Measurements from ENCODE around the gene PDIA3.
"Not testable (repeated sequence)": the region's sequence is repeated elsewhere in the genome, so short reads cannot be mapped to it uniquely, and the experiment has no call there.

PDIA3 gene

DNA sequence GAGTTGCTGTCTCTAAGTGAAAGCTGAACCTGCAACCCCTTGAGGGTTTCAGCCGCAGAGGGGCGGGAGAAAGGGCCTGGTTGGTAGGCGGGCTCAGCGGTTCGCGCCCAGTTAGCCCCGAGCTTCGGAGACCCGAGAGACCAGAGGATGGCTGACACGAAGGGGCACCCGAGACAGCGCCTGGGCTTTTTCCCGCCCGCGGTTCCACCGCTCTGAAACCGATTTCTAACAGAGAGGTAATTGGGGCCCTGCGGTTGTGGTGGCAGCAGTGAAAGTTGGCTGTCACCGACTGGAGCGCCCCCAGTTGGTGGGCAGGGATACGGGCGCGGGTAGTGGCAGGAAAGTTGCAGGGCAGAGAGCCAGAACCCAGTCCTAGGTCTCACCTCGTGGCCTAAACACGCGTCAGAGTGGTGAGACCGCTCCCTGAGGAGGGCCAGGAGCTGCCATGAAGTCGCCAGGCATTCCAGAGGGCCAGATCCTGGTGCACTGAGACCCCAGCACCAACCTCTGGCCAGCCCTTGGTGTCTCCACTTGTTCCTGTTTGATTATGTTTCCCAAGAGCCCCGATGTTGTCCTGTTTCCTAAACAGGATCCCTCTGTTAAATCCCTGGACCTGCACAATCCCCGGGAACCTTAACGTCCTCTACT lies 31.2 kb downstream of the PDIA3 start:
- peak; percentile 85 to 88 for DNase-seq

DNA sequence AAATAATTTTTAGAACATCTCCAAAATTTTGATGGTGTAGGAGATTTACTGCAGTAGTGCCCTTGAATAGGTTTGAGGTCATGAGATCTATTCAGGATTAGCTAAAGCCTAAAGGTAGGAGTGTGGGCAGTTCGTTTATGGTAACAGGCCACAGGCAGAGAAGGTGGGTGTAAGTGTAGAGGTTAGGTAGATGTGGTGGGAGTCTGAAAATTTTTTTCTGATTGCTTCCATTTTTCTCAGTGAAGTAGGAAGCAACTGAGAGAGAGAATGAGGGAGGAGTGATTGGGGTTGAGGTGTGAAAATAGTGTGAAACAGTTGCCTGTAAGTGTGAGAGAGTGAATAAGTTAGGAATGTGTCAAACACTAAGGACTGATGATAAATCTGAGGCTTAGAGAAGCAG lies 32.8 kb downstream of the PDIA3 start:
- no peak for DNase-seq

DNA sequence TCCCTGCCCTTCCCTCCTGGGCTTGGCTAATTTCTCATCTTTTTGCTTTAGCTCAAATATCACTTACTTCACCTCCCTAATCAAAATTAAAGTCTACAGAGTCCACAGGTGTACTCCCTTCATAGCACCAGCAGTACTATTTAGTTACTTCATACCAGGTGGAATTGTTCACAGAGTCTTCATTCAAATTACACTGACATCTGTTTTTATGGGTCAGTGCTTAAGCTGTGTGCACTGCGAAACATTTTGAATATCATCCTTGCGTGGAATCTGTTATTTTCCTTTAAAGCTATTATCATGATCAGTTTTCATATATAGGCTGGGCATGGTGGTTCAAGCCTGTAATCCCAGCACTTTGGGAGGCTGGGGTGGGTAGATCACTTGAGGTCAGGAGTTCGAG lies 43.2 kb downstream of the PDIA3 start:
- DNase-seq: no peak

DNA sequence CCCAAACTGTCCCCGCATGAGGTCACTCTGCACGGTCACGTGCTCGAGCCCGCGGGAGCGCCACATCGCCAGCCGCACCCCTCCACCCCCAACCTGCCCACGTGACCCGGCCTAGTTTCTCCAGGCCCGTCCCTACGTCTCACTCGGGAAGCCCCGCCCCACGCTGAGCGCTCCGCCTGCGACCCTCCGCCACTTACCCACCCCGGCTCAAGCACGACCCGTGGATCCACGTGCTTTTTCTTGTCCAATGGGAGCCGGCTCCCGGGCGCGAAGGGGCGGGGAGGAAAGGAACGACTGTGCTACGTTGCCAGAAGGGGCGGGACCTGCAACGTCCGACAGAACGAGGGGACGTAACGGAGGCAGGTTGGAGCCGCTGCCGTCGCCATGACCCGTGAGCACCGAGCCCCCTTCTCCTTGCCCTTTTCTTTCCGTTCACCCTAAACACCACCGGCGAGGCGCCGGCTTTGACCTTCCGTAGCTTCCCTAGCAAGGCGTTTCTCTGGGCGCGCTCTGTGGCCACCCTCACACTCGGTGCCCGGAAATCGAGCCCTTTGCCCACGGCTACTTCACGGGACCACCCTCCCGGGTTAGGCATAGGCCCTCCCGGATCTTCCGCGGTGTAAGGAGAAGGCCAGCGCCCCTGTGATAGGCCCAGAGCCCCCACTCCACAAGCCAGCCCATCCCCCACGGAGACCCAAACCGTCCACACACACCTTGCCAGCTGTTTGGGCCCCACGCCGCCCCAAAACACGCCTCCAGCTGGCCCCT lies 45.9 kb downstream of the PDIA3 start, which contains the start of gene SERF2:
Gene SERF2 (plus strand): TSS at position 328 of the 768 bp plus-strand sequence. CDS start 57 bp downstream, at position 385.
- peak; percentile 99 for DNase-seq

DNA sequence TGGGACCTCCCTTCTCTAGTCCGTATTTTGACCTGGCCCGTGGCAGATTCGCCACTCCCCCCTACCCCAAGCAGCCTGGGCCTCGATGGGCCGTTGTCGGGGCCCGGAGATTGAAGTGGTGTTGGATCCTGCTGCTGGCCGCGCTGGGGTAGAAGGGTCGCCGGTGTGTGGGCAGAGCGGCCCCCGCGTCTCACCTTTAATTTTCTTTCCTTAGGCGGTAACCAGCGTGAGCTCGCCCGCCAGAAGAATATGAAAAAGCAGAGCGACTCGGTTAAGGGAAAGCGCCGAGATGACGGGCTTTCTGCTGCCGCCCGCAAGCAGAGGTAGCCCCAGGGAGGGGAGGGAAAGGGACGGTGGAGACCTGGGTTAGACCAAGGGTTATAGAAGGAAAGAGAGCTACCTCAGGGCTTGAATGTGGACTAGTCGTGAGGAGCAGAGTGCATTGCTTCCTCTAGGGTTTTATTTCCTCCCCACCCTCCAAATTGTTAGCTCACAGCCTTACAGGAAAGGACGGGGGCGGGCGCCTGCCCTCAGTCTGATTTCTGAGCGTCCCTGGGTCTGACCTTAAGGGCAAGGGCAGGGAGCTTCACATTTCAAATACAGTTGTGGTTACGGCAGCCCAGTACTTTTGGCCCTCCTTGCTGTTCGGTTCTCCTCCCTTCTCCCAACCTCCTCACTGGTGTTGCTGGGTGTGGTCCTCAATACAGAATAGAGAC lies 46.7 kb downstream of the PDIA3 start:
- peak in 1 of 2 experiments; percentile 1 for DNase-seq

DNA sequence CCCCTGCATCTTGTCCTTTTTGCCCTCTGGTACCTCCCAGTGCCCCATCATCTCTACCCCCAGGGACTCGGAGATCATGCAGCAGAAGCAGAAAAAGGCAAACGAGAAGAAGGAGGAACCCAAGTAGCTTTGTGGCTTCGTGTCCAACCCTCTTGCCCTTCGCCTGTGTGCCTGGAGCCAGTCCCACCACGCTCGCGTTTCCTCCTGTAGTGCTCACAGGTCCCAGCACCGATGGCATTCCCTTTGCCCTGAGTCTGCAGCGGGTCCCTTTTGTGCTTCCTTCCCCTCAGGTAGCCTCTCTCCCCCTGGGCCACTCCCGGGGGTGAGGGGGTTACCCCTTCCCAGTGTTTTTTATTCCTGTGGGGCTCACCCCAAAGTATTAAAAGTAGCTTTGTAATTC lies 47.4 kb downstream of the PDIA3 start:
- no peak for DNase-seq

DNA sequence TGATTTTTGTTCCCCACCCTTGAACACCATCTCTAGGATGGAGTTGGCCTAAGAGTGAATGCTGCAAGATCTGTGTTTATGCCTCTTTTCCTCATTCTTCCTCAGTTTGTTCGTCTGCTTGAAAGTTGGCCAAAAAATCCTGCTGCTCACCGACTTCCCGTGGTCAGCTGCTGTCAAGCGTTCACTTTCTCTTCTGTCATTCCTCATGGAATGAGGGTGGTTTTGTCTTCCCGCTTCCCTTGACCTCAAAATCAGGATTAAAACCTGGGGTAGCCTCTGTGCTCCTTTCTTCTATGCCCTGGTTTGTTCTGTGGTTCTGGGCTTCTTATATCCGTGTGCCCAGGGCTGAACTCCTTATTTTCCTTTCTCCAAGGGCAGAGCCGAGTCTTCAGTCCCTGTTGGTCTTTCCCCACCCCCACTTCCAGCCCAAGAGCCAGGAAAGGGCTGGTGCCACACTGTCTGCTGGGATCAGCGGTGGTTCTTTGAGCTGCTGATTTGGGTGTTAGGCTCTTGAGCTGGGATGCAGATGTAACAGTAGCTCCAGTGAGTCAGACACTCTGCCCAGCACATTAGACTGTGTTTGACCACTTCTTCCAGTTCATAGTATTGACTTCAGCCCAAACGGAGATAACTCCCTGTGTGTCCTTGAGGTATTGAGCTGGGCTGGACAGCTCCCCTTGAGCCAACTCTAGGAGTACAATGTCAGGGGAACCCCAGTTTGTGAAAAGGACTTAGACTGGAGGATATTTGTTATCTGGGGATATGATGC lies 48.2 kb downstream of the PDIA3 start:
- no peak for DNase-seq

DNA sequence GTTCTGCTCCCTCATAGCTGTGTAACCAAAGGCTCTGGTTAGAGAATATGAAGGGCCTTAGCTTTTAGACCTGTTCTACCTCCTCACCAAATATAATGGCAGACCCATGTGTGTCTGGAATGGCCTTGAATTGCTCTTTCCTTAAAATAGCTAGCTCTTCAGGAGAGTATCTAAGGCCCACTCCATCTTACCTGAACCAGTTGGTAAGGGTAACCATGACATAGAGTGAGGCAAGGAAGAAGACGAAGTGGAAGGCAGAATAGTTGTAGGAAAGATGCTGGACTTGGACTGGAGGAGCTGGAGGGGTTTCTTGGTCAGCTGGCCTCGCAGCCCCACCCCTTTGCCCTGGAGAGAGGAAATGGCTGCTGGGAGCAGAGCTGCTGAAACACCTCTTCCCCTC lies 49.0 kb downstream of the PDIA3 start:
- DNase-seq: no peak

DNA sequence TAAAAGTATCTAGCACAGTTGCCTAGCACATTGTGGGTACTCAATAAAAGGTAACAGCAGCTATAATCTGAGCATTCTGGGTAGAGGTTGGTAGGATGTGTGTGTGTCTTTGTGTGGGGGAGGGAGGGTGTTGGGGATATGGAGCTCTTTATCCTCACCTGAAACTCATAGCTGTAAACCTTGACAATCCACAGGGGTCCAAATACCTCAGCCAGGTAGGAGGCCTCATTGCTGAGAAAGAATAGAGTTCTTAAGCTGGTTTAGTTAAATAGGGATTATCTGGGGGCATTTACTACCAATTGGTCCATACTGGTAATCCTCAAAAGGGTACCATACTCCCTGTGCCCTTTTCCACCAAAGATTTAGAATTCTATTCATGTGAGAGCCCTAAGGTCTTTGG lies 49.8 kb downstream of the PDIA3 start:
- DNase-seq: no peak

DNA sequence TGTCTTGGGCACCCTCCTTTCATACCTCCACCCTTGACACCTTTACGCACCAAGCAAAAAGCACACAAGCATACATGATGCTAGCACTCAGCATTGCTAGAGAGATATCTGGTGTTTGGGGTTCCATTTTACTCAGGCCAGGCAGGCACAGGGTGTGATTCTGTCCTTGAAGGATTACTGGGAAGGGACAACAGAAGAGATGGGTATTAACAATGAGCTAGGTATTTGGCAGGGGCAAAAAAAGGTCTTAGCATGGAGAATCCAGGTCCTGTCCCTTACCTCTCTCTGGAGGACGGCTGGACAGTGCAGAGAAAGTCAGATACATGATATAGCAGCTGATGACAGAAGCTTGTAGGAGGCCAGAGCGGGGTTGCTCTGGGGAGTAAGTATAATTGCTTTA lies 50.3 kb downstream of the PDIA3 start:
- no peak for DNase-seq

DNA sequence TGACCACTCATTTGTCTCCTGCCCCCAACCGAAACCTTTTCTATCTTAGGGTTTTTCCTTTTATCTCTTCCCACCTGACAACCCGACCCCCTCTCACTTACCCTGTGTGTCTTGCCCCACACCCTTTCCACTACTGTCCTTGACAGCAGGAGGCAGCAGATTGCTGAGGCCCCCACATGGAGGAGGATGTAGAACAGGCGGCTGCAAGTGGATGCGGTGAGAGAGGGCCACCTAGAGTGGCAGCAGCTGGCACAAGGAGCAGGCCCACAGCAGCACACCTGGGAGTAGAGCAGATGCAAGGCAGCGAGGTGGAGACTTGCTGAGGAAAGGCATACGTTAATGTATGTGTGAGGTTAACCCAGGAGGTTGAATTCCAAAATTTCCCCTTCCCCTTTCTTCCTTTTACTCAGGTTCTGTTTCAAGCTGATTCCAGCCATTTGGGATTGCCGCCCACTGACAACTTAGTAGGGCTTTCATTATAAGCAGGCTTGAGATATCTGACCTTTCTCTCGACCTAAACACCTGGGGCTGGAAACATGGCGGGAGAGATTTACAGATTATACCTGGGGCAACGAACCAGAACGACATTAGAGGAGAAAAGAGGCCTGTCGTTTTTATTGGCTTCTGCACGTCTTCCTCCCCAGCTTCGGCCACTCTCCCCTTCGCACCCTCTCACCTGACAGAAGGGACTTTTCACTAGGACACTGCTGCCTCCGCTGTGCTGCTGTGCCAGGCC lies 53.1 kb downstream of the PDIA3 start:
- DNase-seq: peak; percentile 65 to 86

DNA sequence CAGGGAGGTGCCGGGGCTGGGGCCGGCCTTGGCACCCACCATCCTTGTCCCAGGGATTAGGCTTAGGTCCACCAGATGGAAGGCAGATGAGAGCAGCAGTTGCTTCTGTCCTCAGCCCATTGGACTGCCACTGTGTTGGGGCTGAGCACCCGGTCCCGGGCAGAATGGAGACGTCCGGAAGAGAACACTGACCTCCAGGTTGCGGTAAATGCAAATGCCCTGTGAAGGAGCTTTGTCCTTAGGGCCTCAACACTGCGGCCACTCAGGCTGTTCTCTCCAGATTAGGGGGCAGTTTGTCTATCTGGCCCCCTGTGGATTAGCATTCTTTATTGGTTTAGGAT lies 53.7 kb downstream of the PDIA3 start, which contains the start of gene SERINC4:
Gene SERINC4 (minus strand): TSS at position 276 of the 341 bp plus-strand sequence. CDS start 234 bp downstream, at position 42.
- no peak for DNase-seq

DNA sequence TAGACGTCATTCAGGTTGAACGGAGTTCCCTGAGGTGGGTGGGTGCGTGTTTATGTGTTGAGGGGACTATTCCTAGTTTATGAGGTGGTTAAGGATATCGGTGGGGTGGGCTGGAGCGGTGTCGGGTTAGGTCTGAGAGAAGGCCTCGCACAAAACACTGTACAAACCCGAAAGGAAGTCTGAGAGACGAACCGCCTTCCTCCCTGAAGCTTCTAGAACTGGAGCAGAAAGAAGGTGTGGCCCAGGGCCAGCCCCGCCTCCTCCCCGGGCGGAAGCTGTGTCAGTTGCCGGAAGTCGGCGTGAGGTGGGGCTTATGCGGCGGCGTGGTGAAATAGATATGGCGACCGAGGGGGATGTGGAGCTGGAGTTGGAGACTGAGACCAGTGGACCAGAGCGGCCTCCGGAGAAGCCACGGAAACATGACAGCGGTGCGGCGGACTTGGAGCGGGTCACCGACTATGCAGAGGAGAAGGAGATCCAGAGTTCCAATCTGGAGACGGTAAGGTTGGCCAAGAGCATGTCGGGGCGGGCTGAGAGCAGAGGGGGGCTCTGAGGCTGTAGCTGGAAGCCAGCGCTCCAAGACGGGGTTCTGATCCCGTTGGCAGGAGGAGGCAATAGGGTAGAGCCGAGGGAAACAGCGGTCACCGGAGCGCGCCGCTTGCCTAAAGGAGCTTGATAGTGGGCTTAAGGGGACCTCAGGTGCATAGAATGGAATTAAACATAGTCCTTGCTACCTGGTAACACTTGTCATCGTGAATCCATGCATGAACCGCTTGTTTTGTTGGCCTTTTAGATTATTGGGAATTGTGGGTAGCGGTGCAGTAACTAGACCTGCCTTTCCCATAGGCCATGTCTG lies 54.3 kb downstream of the PDIA3 start, which contains the start of gene HYPK:
Gene HYPK (plus strand): TSS at position 314 of the 856 bp plus-strand sequence. CDS start 24 bp downstream, at position 338.
- DNase-seq: peak; percentile 86 to 87

DNA sequence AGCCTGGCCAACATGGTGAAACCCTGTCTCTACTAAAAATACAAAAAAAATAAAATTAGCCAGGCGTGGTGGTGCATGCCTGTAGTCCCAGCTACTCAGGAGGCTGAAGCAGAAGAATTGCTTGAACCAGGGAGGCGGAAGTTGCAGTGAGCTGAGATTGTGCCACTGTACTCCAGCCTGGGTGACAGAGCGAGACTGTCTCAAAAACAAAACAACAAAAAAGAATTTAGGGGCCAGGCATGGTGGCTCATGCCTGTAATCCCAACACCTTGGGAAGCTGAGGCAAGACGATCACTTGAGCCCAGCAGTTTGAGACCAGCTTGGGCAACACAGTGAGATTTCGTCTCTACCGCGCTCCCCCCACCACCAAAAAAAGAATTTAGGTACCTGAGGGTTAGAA lies 56.4 kb downstream of the PDIA3 start:
- DNase-seq: not testable (repeated sequence)

DNA sequence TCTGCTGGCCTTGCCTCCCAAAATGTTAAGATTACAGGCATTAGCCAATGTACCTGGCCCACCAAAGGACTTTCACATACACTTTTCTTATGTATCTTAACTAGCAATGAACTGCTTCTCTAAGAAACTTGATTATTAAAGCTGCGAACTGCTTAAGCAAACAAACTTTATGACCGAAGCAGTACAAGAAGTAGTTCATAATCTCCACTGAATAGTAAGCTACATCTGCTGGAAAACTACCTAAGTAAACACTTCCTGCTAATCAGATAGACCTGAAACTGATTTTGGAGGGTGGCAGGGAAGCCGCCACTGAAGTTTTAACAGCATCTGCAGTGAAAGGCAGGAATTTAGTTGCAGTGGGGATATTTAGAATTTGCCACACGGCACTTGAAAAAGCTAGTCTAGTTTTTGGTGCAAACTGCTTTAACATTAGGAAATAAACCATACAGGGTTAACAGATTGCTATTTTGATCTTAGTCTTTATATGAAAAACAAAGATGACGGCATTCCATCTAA lies 62.3 kb downstream of the PDIA3 start:
- no peak for DNase-seq

DNA sequence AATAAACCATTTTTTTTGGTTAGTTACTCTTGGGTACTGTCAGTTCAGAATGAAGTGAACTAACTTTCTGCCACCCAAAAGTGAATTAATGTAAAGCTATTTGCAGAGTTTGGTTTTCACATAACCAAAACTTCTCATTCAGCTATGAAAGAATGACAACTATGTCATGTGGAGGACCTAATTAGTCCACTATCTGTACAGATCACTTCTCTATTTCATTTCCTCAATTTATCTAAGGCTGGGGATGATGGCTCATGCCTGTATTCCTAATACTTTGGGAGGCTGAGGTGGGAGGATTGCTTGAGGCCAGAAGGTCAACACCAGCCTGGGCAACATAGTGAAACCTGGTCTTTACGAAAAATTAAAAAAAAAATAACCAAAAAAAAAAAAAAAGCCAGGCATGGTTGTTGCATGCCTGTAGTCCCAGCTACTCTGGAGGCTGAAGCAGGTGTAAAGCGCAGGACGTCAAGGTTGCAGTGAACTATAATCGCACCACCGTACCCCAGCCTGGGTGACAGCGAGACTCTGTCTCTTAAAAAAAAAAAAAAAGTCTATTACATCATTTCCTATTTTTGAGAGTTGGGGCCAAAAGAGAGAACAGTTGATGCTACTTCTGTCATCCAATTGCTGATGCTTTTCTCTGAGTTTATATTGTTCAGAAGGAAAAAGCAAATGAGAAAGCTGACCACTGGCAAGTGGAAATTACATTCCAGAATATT lies 62.9 kb downstream of the PDIA3 start:
- DNase-seq: no peak

DNA sequence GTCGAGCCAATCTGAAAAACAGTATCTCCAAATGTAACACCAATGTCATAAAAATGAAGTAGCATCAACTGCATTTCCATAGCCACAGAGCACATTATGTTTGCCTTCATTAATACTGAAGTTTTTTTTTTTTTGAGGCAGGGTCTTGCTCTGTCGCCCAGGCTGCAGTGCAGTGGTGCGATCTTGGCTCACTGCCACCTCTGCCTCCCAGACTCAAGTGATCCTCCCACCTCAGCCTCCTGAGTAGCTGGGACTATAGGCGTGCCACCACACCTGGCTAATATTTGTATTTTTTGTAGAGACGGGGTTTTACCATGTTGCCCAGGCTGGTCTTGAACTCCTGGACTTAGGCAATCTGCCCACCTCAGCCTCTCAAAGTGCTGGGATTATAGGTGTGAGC lies 68.8 kb downstream of the PDIA3 start:
- not testable (repeated sequence) for DNase-seq

DNA sequence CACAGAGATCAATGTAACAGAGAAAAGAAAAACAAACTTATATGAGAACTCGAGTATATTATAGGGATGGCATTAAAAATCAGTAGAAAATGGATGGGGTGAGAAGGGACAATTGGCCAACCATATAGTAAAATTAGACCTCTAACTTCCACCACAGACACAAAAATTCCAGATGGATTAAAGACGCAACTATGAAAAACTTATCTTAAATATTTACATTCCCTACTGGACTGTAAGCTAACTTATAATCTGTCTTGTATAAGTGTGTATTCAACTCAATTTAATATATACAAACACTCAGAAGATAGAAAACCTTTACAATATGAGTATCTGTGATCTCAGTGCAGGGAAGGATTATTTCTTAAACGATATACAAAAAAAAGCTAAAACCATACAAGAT lies 75.3 kb downstream of the PDIA3 start:
- no peak for DNase-seq

Data from NCI-H2081 (cell line).